ENCODE results near the gene ZNF266. TPM values are rescaled to one million over a fixed set of nuclear protein-coding genes. Genes with fewer than 3 reads are reported as not detected.

Gene ZNF266
- total RNA-seq, 2 experiments from 2014 or later: 22.1 to 39.0 TPM

DNA sequence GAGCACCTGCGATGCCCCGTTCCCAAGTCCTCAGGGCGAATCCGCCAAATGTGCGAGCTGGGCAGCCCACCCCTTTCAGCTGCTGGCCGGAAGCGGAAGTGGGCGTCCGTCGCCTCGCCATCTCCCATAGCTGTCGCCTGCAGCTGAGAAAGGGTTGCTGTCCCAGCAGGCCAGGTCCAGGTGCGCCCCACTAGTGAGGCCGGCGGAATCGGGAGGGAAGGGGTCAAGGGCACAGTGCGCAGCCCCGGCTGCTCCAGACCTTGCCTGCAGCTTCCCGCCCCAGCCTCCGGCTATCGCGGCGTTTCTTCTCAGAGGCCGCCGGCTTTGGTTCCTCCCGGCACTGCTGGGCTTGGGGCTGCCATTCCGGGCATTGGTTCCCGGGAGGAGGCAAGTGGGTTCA lies 72.5 kb downstream of the ZNF266 start, which contains the start of gene ZNF177:
Gene ZNF177, plus strand, starts transcription at position 109 of the 400 bp plus-strand sequence. CDS start 15,299 bp downstream, outside the sequence.
- H3K4me2 ChIP-seq (ENCODE audit: low read length): no peak within 1 kb of the TSS
- H3K4me1 ChIP-seq (ENCODE audit: insufficient read depth, low read length, poor library complexity, severe bottlenecking): no peaks in the 10 kb centered on the region
- no TSS peak for BruUV-seq (replicated peaks)
- ChIA-PET CTCF (ENCODE audit: unreplicated experiment) (no interaction called here), POLR2A (no interaction called here)
- no peaks in the 10 kb centered on the region for H3K36me3 ChIP-seq (ENCODE audit: insufficient read depth, low read length)
- 0 out of 2 replicates have a peak, but pooled peaks cover 5% of the 10 kb centered on the region for H3K9me3 ChIP-seq (ENCODE audit: low read length)
- no peak within 1 kb of the TSS for H2AFZ ChIP-seq (ENCODE audit: low read length)
- no peaks in the 10 kb centered on the region for H3K9me2 ChIP-seq (ENCODE audit: insufficient read depth, low read length)
- intact Hi-C loops (cut with micrococcal nuclease; ENCODE audit: unreplicated experiment): no loop called here
- no peak within 1 kb of the TSS for H3K27ac ChIP-seq (ENCODE audit: low read depth, low read length, poor library complexity, severe bottlenecking)
- TF ChIP-seq, protein P1, sequence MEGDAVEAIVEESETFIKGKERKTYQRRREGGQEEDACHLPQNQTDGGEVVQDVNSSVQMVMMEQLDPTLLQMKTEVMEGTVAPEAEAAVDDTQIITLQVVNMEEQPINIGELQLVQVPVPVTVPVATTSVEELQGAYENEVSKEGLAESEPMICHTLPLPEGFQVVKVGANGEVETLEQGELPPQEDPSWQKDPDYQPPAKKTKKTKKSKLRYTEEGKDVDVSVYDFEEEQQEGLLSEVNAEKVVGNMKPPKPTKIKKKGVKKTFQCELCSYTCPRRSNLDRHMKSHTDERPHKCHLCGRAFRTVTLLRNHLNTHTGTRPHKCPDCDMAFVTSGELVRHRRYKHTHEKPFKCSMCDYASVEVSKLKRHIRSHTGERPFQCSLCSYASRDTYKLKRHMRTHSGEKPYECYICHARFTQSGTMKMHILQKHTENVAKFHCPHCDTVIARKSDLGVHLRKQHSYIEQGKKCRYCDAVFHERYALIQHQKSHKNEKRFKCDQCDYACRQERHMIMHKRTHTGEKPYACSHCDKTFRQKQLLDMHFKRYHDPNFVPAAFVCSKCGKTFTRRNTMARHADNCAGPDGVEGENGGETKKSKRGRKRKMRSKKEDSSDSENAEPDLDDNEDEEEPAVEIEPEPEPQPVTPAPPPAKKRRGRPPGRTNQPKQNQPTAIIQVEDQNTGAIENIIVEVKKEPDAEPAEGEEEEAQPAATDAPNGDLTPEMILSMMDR (conservative IDR thresholded peaks at IDR 0.05; ENCODE audit: low read length): no peak
- no peak for TF ChIP-seq EZH2phosphoT487 (IDR thresholded peaks at IDR 0.05; ENCODE audit: borderline replicate concordance, low read depth, low read length)
- no peak for DNase-seq (ENCODE audit: low spot score)
- no peaks in the 10 kb centered on the region for H4K20me1 ChIP-seq (ENCODE audit: insufficient read depth, low read length)
- no peak within 1 kb of the TSS for H3K4me3 ChIP-seq (ENCODE audit: low read depth, low read length, poor library complexity, severe bottlenecking)
- no peaks in the 10 kb centered on the region for H3K79me2 ChIP-seq (ENCODE audit: insufficient read depth, low read depth, low read length)

Other genes with a start within 250 kb of the ZNF266 start
- not detected in 2 replicates for gene OR7D4, start 216.0 kb downstream of the ZNF266 start, total RNA-seq (2014; rRNA removed; shearing (Covaris generic))
- not detected in 2 replicates for gene OR7D4, start 216.0 kb downstream of the ZNF266 start, total RNA-seq (2022)
- not detected in 2 replicates for gene OR7E24, start 184.6 kb downstream of the ZNF266 start, total RNA-seq (2014; rRNA removed; shearing (Covaris generic))
- gene OR7E24, start 184.6 kb downstream of the ZNF266 start, total RNA-seq (2022): not detected in 2 replicates
- gene ZNF699, start 125.7 kb downstream of the ZNF266 start, total RNA-seq (2014; rRNA removed; shearing (Covaris generic)): 8.2 and 9.7 TPM in 2 replicates
- gene ZNF699, start 125.7 kb downstream of the ZNF266 start, total RNA-seq (2022): 7.8 and 9.0 TPM in 2 replicates
- gene ZNF559, start 111.4 kb downstream of the ZNF266 start, total RNA-seq (2014; rRNA removed; shearing (Covaris generic)): 9.0 and 16.8 TPM in 2 replicates
- 18.6 and 22.3 TPM in 2 replicates for gene ZNF559, start 111.4 kb downstream of the ZNF266 start, total RNA-seq (2022)
- 1.8 and 2.4 TPM in 2 replicates for gene ZNF177, start 72.6 kb downstream of the ZNF266 start, total RNA-seq (2014; rRNA removed; shearing (Covaris generic))
- gene ZNF177, start 72.6 kb downstream of the ZNF266 start, total RNA-seq (2022): 2.8 and 4.3 TPM in 2 replicates
- not detected in 2 replicates for gene ZNF560, start 63.0 kb upstream of the ZNF266 start, total RNA-seq (2014; rRNA removed; shearing (Covaris generic))
- not detected in 2 replicates for gene ZNF560, start 63.0 kb upstream of the ZNF266 start, total RNA-seq (2022)
- gene ZNF426, start 103.1 kb upstream of the ZNF266 start, total RNA-seq (2014; rRNA removed; shearing (Covaris generic)): 7.0 and 8.5 TPM in 2 replicates
- 8.0 and 8.9 TPM in 2 replicates for gene ZNF426, start 103.1 kb upstream of the ZNF266 start, total RNA-seq (2022)
- 55.3 and 74.4 TPM in 2 replicates for gene ZNF121, start 148.9 kb upstream of the ZNF266 start, total RNA-seq (2014; rRNA removed; shearing (Covaris generic))
- 50.5 and 57.9 TPM in 2 replicates for gene ZNF121, start 148.9 kb upstream of the ZNF266 start, total RNA-seq (2022)
- gene ZNF561, start 185.7 kb upstream of the ZNF266 start, total RNA-seq (2014; rRNA removed; shearing (Covaris generic)): 14.9 and 17.3 TPM in 2 replicates
- 22.2 and 25.3 TPM in 2 replicates for gene ZNF561, start 185.7 kb upstream of the ZNF266 start, total RNA-seq (2022)
- gene ZNF562, start 239.5 kb upstream of the ZNF266 start, total RNA-seq (2014; rRNA removed; shearing (Covaris generic)): 14.9 and 18.1 TPM in 2 replicates
- 16.8 and 17.3 TPM in 2 replicates for gene ZNF562, start 239.5 kb upstream of the ZNF266 start, total RNA-seq (2022)

Data from OCI-LY7 (cell line).